Endometrial microvascular endothelial cells (primary cell): Measurements from ENCODE around the gene DVL2. TPM values are rescaled to one million over a fixed set of nuclear protein-coding genes. Genes with fewer than 3 reads are reported as not detected.

Experiments used
- in situ Hi-C: cut with HindIII; loops from 2 replicates; pipeline ENCODE4 v1.10.0; 2017; ENCODE audit warnings: low sequenced_read_pairs, low pct_unique_long_range_greater_than_20kb; ENCODE audit errors: inconsistent ontology term
- total RNA-seq: library from RNA; depleted of rRNA; stranded (reverse); fragments of >200 nt; gene quantifications from one replicate; pipeline ENCODE4 v1.2.3, GENCODE V29; 2015; ENCODE audit errors: inconsistent ontology term

Gene DVL2
- total RNA-seq, 1 donor from 2014 or later: 31.8 TPM

DNA sequence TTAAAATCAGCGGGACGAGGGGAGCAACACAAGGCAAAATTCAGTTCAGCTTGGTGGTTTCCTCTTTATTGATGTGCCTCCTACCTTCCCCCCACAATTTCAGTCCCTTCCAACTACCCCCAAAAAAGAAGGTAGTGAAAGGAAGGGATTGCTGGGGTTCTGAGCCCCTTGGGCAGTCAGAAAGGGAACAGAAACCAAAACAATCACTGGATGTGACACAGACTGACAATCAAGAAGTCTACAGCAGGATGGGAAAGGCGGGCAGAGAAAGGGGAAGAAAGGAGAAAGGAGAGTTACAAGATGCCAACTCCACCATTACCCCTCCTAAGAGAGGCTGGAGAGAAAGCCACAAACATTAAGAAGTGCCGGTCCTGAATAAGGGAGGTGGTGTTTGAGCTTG, 6.1 kb upstream of the DVL2 start:
- in situ Hi-C loops: no loop called here

DNA sequence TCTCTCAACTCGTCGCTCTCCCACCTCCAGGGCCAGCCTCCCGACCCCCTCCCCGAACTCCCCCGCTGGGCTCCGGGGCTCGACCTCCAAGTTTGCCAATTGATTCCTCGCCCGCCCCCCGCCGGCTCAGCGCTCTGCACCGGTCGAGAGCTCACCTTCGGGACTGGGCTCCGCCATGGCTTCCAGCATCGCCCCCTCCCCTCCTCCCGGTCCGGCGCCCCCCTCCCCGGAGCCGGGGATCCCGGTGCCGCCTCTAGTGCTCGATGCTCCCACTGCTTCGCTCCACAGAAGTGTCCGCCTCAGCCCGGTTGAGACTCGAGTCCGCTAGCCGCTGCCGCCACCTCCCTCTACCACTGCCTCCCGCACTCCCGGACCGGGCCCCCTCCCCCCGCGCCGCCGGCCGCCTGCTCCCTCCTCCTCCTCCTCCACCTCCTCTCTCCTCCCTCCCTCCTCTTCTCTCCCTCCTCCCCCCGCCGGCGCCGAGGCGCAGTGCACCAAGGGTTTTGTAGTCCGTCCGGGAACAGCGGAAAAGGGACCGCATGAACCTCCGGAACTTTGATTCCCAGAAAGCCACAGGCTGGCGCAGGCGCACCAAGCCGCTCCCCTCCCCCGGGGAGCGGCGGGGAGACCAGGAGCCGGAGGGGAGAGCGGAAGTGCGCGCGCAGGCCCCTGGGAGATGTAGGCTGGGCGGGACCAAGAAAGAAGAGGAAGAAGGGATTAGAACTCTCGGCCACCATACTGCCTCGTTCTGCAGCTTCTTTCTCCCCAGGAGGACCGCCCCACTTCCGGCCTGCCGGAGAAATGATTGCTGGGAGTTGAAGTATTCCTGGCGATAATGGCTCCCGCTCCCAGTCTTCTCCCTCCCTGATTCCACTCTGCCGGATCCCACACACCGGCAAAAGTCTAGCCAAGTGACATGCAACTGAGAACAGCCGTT, 5.0 kb upstream of the DVL2 start, which contains the start of gene PHF23:
Gene PHF23, minus strand, starts transcription at position 367 of the 937 bp plus-strand sequence. Its CDS starts 178 bp downstream, at position 189.
- in situ Hi-C loops: no loop called here

DNA sequence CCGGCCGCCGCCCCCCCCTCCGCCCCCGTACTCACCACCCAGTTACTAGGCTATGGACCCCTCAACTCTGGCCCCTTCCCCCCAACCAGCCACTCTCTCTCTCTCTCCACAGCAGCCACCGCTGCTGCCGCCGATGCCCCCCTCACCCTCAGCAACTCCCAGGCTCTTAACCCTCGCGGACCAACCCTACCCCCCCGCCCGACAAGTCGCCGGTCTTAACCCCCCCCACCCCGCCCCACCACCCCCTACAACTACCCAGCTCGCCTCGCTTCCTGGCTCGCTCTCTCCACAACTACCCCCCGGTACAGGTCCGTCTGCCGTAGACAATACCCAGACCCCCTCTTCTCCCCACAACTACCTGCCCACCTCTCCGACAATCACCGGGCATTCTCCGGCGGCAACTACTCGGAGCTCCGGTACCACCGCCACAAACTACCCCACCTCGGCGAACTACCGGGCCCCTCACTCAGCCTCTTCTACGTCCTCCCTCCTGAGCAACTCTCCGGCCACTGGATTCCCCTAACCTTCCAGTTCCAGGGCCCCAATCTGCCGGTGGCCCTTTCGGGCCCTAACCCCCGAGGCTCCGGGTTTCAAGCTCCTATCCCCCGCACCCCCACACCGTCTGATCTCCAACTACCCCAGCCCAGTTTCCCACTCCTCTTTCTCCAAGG, 4.2 kb upstream of the DVL2 start:
- in situ Hi-C loops: no loop called here

DNA sequence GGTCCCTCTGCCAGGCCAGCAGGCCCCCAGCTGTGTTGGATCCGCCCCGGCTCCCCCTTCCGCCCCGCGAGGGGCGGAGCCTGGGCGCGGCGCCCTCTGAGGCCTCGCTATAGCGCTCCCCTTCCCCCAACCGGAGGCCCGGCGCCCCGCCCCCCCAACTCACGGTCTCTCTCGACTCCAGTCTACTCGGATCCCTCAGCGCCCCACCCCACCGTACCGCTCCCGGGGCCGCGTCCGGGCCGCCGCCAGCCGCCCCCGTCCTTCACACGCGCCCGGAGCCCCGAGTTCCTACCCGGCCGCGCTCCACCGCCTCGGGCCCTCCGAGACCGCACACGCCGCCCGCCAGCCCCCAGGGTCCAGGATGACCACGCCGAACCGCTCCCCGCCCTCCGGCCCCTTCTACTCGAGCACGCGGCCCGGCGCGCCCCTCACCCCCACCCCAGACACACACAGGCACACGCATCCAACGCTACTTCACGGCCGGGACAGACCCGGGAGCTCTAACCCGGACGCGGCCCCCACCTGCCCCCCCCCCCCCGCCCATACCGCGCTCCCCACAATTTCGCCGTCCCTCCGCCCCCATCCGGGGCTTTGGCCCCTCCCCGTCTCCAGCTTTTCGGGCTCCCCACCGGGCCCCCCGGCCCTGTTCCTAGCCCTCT, 3.6 kb upstream of the DVL2 start:
- in situ Hi-C loops: no loop called here

DNA sequence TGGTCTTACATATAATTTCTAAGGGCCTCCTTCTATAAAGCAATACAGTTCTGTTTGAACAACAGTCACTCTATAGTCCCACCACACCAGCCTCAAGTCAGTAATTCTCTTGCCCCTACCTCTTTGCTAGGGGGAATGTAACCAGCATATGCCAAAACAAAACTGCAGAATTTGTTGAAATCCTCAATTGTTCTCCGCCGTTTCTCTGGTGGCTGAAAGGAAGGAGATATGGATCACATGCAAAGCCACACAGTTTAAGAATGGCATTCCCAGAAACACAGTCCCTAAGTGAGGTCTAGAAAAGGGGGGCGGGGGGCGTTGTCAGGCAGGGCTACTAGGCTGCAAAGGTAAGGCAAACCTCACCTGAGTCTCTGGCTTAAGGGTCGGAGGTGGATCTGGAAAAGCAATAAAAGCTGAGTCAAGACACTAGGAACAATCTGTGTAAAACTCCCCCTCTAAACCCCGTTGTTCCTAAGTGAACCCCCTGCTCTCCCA, 3.0 kb upstream of the DVL2 start:
- in situ Hi-C loops: no loop called here

DNA sequence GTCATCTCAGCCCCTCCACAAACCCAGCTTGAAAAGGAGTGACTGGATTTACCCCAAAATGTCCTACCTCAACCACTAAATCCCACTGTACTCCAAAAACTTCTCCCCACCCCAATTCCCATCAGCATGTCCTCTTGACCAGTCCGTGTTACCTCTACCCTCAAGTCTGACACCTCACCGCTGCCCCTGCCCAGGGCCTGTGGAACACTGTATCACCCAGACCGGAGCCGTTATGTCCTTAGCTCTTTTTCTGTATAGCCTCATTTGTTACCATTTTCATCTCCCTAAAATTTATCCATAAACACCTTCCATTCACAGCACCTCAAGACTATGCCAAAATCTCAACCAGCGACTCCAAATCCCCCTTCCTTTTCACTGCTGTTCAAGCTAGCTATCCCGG, 2.5 kb upstream of the DVL2 start:
- in situ Hi-C loops: no loop called here

DNA sequence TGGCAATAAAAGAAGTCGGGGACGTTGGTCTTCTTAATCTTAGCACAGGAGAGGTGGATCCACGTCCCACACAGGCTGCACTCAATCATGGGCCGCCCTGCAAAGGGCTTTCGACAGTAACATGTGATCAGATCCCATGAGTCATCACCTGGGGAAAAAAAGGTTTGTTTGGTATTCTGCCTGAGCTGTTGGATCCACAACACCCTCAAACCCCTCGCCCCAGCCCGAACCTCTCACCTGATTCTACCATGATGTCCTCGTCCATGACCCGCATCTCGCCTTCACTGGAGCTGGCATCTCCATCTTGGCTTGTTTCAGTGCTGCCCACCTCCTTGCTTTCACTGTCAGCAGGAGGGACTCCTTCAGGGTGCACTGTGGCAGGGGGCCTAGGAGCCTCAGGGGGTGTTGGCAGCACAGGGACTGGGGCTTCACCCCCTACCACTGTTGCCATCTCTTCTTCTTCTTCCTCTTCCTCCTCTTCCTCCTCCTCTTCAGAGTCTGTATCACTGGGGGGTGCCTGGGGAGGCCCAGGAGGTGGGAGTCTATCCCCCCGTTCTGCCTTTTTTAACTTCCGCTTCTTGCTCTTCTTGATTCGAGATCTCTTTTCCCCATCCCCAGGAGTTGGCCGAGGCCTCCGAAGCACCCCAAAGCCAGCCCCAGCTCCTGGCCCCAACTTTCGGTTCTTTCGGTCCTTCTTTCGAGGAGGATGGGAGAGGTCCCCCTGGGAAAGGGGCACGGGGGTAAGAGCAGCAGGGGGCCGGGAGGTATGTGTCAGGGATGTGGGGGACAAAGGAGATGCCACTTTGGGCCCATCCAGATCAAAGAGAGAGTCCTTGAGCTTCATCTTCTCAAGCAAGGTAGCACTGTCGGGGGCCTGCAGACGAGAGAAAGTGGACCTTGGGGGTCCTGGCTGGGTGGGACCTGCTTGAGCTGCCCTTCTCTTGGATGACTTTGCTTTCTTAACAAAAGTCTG, 1.7 kb upstream of the DVL2 start:
- in situ Hi-C loops: no loop called here

DNA sequence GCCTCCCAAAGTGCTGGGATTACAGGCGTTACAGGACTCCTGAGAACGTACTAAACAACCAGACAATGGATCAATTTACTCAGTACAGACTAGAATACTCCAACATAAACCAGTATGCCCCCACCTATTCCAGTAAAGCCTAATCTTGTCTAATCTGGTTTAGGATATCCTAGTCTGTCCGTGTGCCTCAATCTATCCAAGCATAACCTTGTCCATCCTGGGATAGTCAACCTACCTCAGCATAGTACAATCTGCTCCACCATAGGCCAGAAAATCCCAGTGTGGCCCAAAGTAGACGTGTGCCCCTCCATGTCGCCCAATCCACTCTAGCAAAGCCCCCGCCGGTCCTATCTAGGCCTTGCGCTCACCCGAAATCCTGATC, 625 bp downstream of the DVL2 start:
- in situ Hi-C loops: no loop called here

DNA sequence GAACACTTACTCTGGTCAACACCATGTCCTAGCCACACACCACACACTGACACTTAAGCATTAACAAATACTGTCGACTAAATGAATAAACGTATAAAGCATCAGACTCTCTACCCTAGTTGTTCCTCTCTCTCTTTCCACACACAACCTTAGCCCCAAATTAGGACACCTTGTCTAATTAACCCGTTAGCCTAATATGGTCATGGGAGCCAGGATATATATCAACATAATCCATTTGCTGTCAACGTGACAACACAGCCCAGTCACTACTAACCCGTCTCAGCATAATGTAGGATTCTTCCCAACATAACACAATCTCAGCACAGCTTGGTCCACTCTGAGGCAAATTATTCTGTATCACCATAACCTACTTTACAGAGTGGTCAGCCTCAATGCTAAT, 2.2 kb downstream of the DVL2 start:
- in situ Hi-C loops: no loop called here

DNA sequence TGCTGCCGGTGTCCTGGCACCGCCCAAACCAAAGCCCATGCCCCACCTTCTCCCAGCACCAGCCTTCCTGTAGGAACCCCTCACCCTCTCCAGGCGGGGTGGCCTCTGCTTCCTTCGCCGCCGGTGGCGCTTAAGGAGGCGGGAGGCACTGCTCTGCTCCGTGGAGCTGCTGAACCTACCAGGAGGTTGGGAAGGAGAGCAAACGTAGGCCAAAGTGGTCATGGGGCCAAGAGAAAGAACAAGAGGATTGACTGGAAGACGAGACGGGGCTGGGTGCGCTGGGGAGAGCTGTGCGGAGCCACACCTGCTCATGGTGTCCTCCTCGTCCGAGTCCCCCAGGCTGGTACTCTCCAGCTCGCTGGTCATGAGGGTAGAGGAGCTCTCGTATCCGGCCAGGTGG, 4.8 kb downstream of the DVL2 start:
- in situ Hi-C loops: no loop called here

DNA sequence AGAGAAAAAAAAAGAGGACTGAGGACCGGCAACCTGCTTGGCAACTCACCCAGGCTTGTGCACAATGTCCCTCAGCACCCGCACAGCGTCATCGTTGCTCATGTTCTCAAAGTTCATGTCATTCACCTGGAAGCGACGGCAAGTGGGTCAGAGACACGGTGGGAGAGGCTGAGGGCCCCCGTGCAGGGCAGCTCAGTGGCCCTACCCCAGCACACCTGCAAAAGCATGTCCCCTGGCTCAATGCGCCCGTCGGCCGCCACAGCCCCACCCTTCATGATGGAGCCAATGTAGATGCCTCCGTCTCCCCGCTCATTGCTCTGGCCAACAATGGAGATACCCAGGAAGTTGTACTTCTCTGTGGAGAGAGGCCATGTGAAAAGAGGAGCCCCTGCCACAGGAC, 5.4 kb downstream of the DVL2 start:
- in situ Hi-C loops: no loop called here

DNA sequence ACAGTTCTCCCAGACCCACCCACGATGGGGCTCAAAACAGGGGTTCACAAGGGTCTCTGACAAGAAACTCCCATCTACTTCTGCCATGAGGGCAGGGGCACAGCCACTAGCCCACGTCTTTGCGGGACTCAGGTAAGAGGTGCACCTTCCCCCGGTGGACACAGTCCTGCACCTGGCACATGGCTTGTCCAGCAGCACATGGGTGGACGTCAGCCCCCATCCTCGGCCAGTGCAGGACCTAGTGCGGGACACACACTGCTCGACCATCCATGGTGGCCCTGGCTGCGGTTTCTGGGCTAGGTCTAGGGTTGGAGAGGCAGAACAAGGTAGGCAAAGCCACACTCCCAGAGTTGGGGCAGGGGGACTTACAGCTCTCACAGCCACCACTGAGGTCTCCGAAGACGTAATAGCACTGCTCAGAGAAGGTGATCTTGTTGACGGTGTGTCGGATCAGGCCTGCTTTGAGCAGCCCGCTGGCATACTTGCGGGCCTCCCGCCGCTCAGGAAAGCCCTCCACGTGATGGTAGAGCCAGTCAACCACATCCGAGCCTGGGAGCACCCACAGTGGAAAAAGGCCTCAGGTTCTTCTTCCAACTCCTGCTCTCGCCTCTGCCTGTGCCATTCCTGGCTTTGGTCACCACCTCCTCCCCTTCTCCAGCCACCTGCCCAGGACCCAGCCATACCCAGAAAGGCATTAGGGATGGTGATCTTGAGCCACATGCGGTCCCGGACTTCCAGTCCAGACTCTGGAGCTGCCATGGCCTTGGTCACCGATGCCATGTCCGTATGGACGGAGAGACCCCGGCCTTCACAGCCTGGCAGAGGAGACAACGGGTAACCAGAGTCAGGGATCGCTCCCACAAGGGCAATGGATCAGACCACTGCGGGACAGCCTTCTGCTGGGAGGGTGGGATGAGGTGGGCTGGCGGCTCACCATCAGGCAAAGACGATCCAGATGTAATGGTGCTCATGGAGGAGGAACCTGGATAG, 7.3 kb downstream of the DVL2 start:
- in situ Hi-C loops: no loop called here

DNA sequence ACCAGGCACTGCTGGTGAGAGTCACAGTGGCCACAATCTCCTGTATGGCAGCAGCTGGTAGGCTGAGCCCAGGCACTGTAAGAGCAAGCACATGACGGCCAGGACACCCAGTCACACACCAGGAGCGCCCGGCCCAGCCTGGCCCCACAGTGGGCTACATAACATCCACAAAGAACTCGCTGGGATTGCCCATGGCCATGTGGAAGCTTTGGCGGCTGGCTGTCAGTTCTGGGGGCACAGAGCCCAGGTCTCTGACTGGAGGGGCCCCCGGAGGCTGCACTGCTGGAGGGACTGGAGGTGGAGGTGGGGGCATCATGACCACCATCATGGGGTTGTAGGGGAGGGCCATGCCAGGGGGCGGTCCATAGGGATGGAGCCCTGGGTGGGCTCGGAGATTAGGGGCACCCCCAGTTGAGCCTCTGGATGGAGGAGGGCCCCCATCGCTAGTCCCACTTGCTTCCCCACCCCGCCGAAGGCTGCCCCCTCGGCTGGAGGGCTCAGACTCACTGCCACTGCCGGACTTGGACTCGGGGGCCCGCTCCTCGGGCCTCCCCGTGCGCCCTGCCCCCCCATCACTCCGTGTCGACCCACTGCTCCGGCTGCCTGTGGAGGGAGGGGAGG, 8.5 kb downstream of the DVL2 start:
- in situ Hi-C loops: no loop called here

DNA sequence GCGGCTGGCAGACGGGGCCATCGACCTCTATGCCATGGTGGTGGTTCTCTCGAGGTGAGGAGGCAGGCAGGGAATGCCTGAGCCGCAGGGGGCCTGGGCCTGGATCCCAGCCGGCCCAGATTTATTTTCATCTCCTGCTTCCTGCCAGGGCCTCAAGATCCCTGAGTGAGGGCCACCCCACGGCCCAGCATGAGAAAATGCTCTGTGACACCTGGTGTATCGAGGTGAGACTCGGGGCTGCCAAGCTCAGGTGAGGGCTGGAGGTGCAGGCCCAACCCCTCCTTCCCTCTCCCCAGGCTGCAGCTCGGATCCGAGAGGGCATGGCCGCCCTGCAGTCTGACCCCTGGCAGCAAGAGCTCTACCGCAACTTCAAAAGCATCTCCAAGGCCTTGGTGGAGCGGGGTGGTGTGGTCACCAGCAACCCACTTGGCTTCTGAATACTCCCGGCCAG, 9.6 kb downstream of the DVL2 start:
- in situ Hi-C loops: no loop called here

DNA sequence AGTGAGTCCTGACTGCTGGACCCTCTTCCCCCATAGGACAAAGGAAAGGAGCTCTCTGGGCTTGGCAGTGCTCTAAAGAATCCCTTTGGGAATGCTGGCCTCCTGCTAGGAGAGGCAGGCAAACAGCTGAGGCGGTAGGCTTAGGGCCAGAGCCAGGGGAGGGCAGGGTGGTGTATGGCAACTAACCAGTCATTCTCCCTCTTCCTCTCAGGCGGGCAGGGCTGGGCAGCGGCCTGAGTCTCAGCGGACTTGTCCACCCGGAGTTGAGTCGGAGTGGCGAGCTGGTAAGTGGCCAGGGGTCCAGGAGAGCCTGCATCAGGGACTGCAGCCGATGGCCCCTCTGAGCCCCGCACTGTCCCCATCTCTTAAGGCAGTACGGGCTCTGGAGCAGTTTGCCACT, 10.2 kb downstream of the DVL2 start:
- in situ Hi-C loops: no loop called here

DNA sequence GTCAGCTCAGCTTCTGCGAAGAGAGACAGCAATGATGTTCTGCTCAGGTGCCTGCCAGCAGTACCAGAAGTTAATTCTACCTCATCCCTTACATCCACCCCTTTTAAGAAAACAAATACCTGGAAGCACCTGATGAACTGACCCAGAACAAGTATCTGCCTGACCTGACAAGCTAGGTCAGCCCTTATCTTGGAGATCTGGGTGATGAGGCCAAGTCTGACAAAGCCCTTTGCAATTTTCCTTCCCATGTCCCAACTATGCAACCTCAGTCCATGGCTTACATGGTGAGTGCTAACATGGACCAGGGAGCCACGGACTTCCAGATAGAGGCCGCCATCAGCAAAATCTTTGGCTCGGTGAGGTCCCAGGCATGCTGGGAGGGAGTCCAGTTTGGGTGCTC, 10.9 kb downstream of the DVL2 start:
- in situ Hi-C loops: no loop called here

DNA sequence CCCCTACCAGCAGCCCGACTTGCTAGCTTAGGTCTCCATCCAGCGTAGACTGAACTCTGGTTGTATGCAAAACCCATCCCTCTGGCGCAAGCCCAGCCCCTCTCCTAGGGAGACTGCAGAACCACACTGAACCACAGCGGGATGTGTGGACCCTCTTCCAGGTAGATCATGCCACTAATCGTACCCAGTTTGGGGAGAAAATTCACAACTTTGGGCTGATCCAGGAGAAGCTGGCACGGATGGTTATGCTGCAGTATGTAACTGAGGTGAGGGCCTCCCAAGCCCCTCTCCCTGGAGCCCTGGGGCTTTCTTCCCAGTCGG, 11.4 kb downstream of the DVL2 start:
- in situ Hi-C loops: no loop called here
